Measurements from ENCODE around the gene CYP19A1.

DNA sequence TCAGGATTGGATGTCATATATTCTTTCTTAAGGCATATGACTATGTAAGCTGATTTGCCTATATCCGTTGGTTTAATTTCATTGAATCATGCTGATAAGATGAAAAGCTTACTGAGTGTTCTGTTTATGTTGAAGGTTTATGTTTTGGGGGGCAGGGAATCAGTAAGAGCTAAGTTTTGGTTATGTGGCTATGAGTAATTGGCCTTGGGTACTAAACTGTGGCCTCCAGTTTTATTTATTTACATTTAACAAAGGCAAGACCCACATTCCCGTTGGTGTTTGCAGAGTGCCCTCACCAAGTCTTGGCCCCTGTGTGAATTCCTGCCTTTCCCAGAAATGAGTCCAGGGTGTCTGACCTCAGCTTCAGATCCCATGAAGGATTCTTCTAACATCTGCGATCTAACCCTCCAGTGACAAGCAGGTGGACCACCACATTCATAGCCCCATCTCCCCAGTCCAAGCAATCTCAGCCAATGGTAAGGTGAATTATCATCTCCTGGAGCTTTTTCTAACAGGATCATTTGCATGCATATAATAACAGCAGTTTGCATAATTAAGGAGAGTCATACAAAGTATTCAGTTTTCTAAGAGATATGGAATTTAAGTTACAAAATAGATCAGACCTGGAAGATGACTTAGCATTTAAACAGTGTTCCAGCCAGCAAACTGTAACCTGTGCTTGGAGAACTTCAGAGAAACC, 30.5 kb upstream of the CYP19A1 start:
- no peak for TF ChIP-seq EZH2phosphoT487 (IDR thresholded peaks at IDR 0.05; ENCODE audit: low read depth)
- TF ChIP-seq, protein P1, sequence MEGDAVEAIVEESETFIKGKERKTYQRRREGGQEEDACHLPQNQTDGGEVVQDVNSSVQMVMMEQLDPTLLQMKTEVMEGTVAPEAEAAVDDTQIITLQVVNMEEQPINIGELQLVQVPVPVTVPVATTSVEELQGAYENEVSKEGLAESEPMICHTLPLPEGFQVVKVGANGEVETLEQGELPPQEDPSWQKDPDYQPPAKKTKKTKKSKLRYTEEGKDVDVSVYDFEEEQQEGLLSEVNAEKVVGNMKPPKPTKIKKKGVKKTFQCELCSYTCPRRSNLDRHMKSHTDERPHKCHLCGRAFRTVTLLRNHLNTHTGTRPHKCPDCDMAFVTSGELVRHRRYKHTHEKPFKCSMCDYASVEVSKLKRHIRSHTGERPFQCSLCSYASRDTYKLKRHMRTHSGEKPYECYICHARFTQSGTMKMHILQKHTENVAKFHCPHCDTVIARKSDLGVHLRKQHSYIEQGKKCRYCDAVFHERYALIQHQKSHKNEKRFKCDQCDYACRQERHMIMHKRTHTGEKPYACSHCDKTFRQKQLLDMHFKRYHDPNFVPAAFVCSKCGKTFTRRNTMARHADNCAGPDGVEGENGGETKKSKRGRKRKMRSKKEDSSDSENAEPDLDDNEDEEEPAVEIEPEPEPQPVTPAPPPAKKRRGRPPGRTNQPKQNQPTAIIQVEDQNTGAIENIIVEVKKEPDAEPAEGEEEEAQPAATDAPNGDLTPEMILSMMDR (IDR thresholded peaks at IDR 0.05; ENCODE audit: low read depth, low read length): no peak

Data from OCI-LY3 (cell line).